GM23338 (cell line): ENCODE results near the gene KRTAP10-12.
"Not testable (repeated sequence)": the region's sequence is repeated elsewhere in the genome, so short reads cannot be mapped to it uniquely, and the experiment has no call there.

Experiments used
- CTCF ChIP-seq, 2 experiments: fragments of 200-600 bp in 1 of 2; sonication (generic) in 1 of 2; conservative IDR thresholded peaks; 2 replicates each; pipeline versions ENCODE4 v1.5.1 to v1.6.1; 2016 to 2017; ENCODE audit warnings: antibody characterized with exemption in 2 of 2, low read depth in 2 of 2, mild to moderate bottlenecking in 2 of 2, moderate library complexity in 1 of 2
- EZH2 ChIP-seq: fragments of 200-600 bp; sonication (generic); IDR thresholded peaks from one replicate; pipeline ENCODE4 v1.8.0; 2017; ENCODE audit warnings: antibody characterized with exemption, mild to moderate bottlenecking, low read depth; ENCODE audit not compliant: unreplicated experiment
- EZH2phosphoT487 ChIP-seq: fragments of 200-600 bp; sonication (generic); IDR thresholded peaks from one replicate; pipeline ENCODE4 v1.8.1; 2018; ENCODE audit warnings: antibody characterized with exemption; ENCODE audit not compliant: unreplicated experiment
- NANOG ChIP-seq: IDR thresholded peaks from 2 replicates; pipeline ENCODE4 v1.6.1; 2016; ENCODE audit warnings: antibody characterized with exemption, borderline replicate concordance
- POLR2AphosphoS5 ChIP-seq: IDR thresholded peaks from 2 replicates; pipeline ENCODE4 v1.6.1; 2016; ENCODE audit warnings: antibody characterized with exemption, low read depth
- REST ChIP-seq: IDR thresholded peaks from one replicate; pipeline ENCODE4 v1.6.1; 2018; ENCODE audit warnings: antibody characterized with exemption; ENCODE audit not compliant: unreplicated experiment
- STAT1 ChIP-seq: IDR thresholded peaks from one replicate; pipeline ENCODE4 v1.6.1; 2016; ENCODE audit warnings: antibody characterized with exemption; ENCODE audit not compliant: unreplicated experiment
- ZNF331 ChIP-seq: fragments of 250-450 bp; sonication (Bioruptor Pico); IDR thresholded peaks from 2 replicates; pipeline ENCODE4 v1.5.0; 2020; ENCODE audit warnings: low read depth, mild to moderate bottlenecking, moderate library complexity

- not testable (repeated sequence) for TF ChIP-seq EZH2; CTCF (conservative IDR thresholded peaks at IDR 0.05; ENCODE audit: low read depth in 2 of 2); EZH2phosphoT487; STAT1; NANOG; REST; POLR2AphosphoS5; ZNF331
These were observed at the start of gene KRTAP10-12 for GRCh38 chr21:44697172-44697810.
